Naive thymus-derived CD8-positive, alpha-beta T cell (primary cell): ENCODE results near the gene ALOX5AP. TPM values are rescaled to one million over a fixed set of nuclear protein-coding genes. Genes with fewer than 3 reads are reported as not detected.
A peak's percentile ranks its signal among the peaks of the same experiment; 100 is the strongest.

Source experiments
- ATAC-seq, 2 donors: fragments of 150-1000 bp; cut with Tn5 transposase in 1 of 2; sonication (Bioruptor Pico), chemical (Tn5 transposase) in 1 of 2; 1 replicate in 1 of 2; 2 replicates in 1 of 2; pipeline ENCODE4 v1.10.0; 2021; ENCODE audit warnings: mild to moderate bottlenecking in 2 of 2, moderate library complexity in 2 of 2
- POLR2A ChIA-PET: fragments of 350-600 bp; sonication (Branson Sonifier 250); formaldehyde crosslinking; loops from one replicate; lab custom pipeline; 2021; ENCODE audit warnings: antibody characterized with exemption; lab: Charles Lee
- DNase-seq, 10 donors: peaks; one replicate each; pipeline versions ENCODE4 v3.0.0 to v3.0.0-alpha.2; 2020 to 2022
- H3K27ac Mint-ChIP-seq, 10 donors: one replicate each; pipeline ENCODE4 v1.8.0; 2020 to 2022; ENCODE audit warnings: mild to moderate bottlenecking in 10 of 10, mixed read lengths in 10 of 10, moderate library complexity in 4 of 10, inconsistent platforms in 1 of 10
- H3K27me3 Mint-ChIP-seq, 5 donors: one replicate each; pipeline ENCODE4 v1.8.0; 2021 to 2022; ENCODE audit warnings: mixed read lengths in 5 of 5
- H3K36me3 Mint-ChIP-seq, 3 donors: one replicate each; pipeline ENCODE4 v1.8.0; 2020 to 2022; ENCODE audit warnings: mixed read lengths in 3 of 3, mild to moderate bottlenecking in 2 of 3, inconsistent platforms in 1 of 3
- H3K4me1 Mint-ChIP-seq, 4 donors: one replicate each; pipeline ENCODE4 v1.8.0; 2021 to 2022; ENCODE audit warnings: mixed read lengths in 4 of 4
- H3K4me3 Mint-ChIP-seq, 10 donors: one replicate each; pipeline ENCODE4 v1.8.0; 2020 to 2022; ENCODE audit warnings: mild to moderate bottlenecking in 10 of 10, mixed read lengths in 10 of 10, moderate library complexity in 6 of 10, inconsistent platforms in 1 of 10
- H3K9me3 Mint-ChIP-seq, 9 donors: one replicate each; pipeline ENCODE4 v1.8.0; 2020 to 2022; ENCODE audit warnings: mixed read lengths in 9 of 9, mild to moderate bottlenecking in 3 of 9, inconsistent platforms in 1 of 9, moderate library complexity in 1 of 9
- polyA plus RNA-seq, 3 donors: library from polyadenylated mRNA; unstranded; fragments of 300-500 nt; fragmentation: Illumina TruSeq; gene quantifications; one replicate each; pipeline ENCODE4 v1.2.3, GENCODE V29; 2021
- total RNA-seq, 8 experiments: library from RNA in 2 of 8; stranded (reverse) in 2 of 8; gene quantifications; one replicate each; pipeline ENCODE4 v1.2.3 and lab custom pipeline; 2021 to 2026

ALOX5AP gene
- total and polyA plus RNA-seq, 5 experiments from 2014 or later = 13.6 to 235 (median 137) TPM

DNA sequence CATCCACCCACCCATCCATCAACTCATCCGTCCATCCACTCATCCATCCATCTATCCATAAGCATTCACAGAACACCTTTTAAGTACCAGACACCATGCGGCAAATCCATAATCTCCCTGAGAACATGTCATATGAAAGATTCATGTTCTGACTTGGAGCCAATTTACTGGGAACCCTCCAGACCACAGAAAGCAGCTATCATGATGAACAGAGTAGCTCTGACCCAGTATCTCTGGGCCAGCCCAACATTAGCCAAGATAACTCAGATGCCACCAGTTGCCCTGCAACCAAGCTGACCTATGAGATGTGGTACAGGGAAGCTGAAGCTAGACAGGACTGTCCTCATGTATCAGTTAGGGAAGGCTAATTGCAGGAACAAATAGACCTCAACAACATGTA lies 51.3 kb downstream of the ALOX5AP start:
- no peak overlapping the region for H3K27ac Mint-ChIP-seq
- H3K9me3 Mint-ChIP-seq = peaks cover 0 to 13% (median 0%) of the 10 kb centered on the region in 9 donors
- POLR2A ChIA-PET = no interaction called here
- no peaks in the 10 kb centered on the region for H3K4me1 Mint-ChIP-seq
- H3K4me3 Mint-ChIP-seq = no peak overlapping the region
- peaks cover 0 to 5% (median 0%) of the 10 kb centered on the region in 3 donors for H3K36me3 Mint-ChIP-seq
- peaks cover 0 to 6% (median 0%) of the 10 kb centered on the region in 5 donors for H3K27me3 Mint-ChIP-seq
- DNase-seq (no peak), ATAC-seq (no peak)

DNA sequence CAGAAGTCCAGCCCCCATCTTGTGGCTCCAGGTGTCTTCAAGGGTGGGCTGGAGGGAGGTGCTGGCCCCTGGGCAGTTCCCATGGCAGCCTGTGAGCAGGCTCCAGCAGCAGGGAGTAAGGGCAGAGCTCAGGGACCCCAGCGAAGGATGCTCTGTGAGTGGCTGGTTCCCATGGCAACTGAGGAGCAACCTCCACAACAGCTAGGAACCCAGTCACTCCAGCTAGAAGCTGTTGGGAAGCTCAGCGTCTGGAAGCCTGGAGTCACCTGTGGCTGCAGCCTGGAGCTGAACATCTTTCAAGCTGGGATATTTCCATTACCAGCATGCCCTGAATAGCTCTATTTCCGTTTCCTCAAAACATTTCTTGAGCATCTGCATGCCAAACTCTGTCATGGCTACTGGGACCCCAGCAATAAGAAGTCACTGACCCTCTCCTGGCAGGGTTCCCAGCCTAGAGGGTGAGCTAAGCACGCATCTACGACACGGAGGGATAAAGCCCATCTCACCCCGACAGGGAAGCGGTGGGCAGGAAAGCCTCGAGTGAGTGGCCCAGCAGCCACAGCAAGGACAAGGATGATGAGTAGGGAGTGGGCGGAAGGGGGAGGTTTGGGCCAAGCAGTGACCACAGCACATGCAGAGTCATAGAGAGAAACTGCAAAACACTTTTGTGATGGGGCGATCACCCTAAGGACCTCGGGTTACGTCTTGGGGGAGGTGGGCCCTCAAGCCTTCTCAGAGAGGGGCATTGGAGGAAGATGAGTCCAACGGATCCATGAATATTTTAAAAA lies 52.6 kb downstream of the ALOX5AP start:
- no peak overlapping the region for H3K27ac Mint-ChIP-seq
- DNase-seq = no peak
- H3K27me3 Mint-ChIP-seq = peaks cover 0 to 6% (median 0%) of the 10 kb centered on the region in 5 donors
- H3K9me3 Mint-ChIP-seq = peaks cover 0 to 6% (median 0%) of the 10 kb centered on the region in 9 donors
- H3K36me3 Mint-ChIP-seq = peaks cover 0 to 5% (median 0%) of the 10 kb centered on the region in 3 donors
- ATAC-seq = no peak
- no peak overlapping the region for H3K4me3 Mint-ChIP-seq
- POLR2A ChIA-PET = no interaction called here
- no peaks in the 10 kb centered on the region for H3K4me1 Mint-ChIP-seq

- no peak for DNase-seq
- Mint-ChIP-seq H3K9me3 (no peaks in the 10 kb centered on the region), H3K4me1 (no peaks in the 10 kb centered on the region), H3K36me3 (no peaks in the 10 kb centered on the region), H3K27me3 (peaks cover 0 to 3% (median 0%) of the 10 kb centered on the region in 5 donors), H3K4me3 (no peak overlapping the region), H3K27ac (no peak overlapping the region)
- POLR2A ChIA-PET = interaction anchor here (0.7 kb wide), 1 partner anchor 31 kb away, joined by 3 read pairs; no protein-coding TSS in a partner anchor
- no peak for ATAC-seq
These were observed 54.0 kb downstream of the ALOX5AP start for GRCh38 chr13:30789166-30789862.

GRCh38 chr13:30790592-30790991 lies 55.2 kb downstream of the ALOX5AP start:
- H3K36me3 Mint-ChIP-seq = no peaks in the 10 kb centered on the region
- no peaks in the 10 kb centered on the region for H3K9me3 Mint-ChIP-seq
- no peak overlapping the region for H3K4me3 Mint-ChIP-seq
- peaks cover 0 to 3% (median 0%) of the 10 kb centered on the region in 5 donors for H3K27me3 Mint-ChIP-seq
- ATAC-seq = no peak
- POLR2A ChIA-PET = no interaction called here
- no peak overlapping the region for H3K27ac Mint-ChIP-seq
- peaks cover 0 to 6% (median under 1%) of the 10 kb centered on the region in 4 donors for H3K4me1 Mint-ChIP-seq
- DNase-seq = no peak

GRCh38 chr13:30791354-30792001 lies 56.1 kb downstream of the ALOX5AP start:
- no peak overlapping the region for H3K27ac Mint-ChIP-seq
- POLR2A ChIA-PET = no interaction called here
- no peak for ATAC-seq
- DNase-seq = no peak
- H3K4me3 Mint-ChIP-seq = no peak overlapping the region
- peaks cover 4 to 15% (median 7%) of the 10 kb centered on the region in 4 donors for H3K4me1 Mint-ChIP-seq
- H3K36me3 Mint-ChIP-seq = no peaks in the 10 kb centered on the region
- no peaks in the 10 kb centered on the region for H3K9me3 Mint-ChIP-seq
- peaks cover 0 to 3% (median 0%) of the 10 kb centered on the region in 5 donors for H3K27me3 Mint-ChIP-seq

DNA sequence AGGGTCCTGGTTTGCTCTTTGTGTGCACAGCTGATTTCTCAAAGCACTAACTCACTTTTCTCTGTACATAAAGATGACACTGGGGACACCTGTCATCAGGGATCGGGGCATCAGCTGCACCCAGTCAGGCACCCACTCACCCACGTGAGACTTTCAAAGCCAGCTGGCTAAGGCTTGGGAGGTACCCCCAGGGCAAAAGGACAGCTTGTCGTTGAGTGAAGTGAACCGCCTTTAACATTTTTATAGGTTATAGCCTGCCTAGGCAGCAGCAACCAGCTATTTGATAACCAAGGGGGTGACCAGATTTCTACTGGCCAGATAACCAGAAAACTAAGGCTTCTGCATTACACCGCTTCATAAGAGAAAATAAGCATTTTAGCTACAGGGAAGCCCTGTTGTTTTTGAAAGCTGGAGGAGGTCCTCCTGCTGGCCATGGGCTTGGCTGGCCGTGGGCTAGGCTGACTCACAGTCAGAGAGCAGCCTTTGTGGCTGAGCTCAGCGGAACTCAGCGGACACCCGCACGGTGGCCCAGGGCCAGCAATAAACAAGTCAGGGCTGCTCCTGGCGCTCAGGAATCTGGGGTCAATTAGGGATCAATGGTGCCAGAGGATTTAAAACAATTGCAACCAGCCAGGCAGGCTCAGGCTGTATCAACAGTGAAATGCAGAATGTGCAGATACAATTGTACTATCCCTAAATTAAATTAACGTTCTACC lies 57.1 kb downstream of the ALOX5AP start:
- POLR2A ChIA-PET = no interaction called here
- H3K4me3 Mint-ChIP-seq = no peak overlapping the region
- DNase-seq (no peak), ATAC-seq (no peak)
- peaks cover 4 to 22% (median 8%) of the 10 kb centered on the region in 4 donors for H3K4me1 Mint-ChIP-seq
- no peaks in the 10 kb centered on the region for H3K9me3 Mint-ChIP-seq
- no peak overlapping the region for H3K27ac Mint-ChIP-seq
- no peaks in the 10 kb centered on the region for H3K27me3 Mint-ChIP-seq
- no peaks in the 10 kb centered on the region for H3K36me3 Mint-ChIP-seq

DNA sequence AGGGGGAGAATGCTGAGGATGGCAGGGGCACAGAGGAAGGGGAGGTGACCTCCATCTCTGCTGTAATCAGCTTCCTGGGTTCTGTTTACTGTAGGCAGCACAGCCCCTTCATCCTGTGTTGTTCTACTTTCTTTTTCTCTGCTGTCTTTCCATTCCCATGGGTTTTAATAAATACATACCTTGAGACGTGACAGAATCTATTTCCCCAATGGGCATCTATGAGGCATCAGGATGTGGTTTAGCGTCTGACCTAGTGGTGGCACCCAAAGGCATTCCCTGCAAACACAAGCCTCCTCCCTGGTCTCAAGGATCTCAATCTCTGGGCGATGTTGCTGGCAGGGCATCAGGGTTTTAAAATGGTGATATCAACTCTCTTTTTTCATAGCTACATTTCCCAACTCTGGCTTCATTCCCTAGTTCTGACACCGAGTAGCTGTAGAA lies 60.8 kb downstream of the ALOX5AP start:
- Mint-ChIP-seq H3K4me3 (peak overlapping the region in 3 of 10 donors; percentile 5 to 33 (median 15)), H3K4me1 (peaks cover 4 to 22% (median 8%) of the 10 kb centered on the region in 4 donors), H3K27ac (peak overlapping the region in 4 of 10 donors; percentile 12 to 80 (median 62)), H3K9me3 (no peaks in the 10 kb centered on the region), H3K27me3 (no peaks in the 10 kb centered on the region), H3K36me3 (no peaks in the 10 kb centered on the region)
- DNase-seq = no peak
- POLR2A ChIA-PET = no interaction called here
- peak in 1 of 2 donors; percentile 30 for ATAC-seq

DNA sequence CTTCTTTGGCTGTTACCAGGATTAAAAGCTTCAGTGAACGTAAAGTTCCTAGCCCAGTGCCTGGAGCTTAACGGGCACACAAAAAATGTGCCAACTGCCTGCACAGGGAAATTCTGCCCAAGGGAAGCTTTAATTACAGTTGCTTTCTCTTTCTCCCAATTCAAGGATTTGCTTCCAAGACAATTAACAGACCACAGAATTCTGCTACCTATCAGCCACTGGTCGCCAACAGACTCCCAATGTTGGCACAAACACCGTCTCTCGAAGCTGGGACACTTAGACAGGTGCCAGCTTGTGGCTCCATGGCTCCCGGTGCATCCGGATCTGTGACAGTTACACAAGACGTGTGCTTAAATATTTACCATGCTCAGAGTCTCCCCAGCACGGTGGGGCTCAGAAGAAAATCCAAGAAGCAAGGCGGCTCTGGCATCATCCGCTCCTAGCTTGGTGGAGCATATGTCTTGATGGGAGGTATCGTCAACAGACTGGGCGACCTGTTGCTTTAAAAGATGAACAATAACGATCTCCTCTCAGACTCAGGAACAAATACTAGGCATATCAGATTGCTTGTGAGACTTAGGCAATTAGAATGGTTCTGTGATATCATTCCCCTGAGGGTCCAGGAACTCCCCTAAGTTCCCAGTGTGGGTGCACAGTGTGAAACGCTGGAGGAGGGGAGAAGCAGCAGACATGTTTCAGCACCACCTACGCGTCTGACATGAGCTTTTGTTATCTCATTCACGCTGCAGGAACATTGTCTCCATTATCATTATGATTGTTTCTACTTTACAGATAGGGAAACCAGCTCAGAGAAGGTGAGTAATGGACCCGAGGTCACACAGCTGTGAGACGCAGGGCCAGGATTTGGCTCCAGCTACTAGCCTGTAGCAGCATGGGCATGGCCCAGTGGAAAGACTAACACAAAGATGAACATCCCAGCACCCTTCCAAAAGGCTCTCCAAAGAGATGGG lies 61.6 kb downstream of the ALOX5AP start:
- peak overlapping the region in 4 of 10 donors; percentile 8 to 80 (median 58) for H3K27ac Mint-ChIP-seq
- no peaks in the 10 kb centered on the region for H3K9me3 Mint-ChIP-seq
- POLR2A ChIA-PET = no interaction called here
- peak overlapping the region in 2 of 10 donors; percentile 5 to 28 for H3K4me3 Mint-ChIP-seq
- H3K36me3 Mint-ChIP-seq = no peaks in the 10 kb centered on the region
- ATAC-seq = no peak
- H3K4me1 Mint-ChIP-seq = peaks cover 4 to 22% (median 8%) of the 10 kb centered on the region in 4 donors
- no peak for DNase-seq
- no peaks in the 10 kb centered on the region for H3K27me3 Mint-ChIP-seq

DNA sequence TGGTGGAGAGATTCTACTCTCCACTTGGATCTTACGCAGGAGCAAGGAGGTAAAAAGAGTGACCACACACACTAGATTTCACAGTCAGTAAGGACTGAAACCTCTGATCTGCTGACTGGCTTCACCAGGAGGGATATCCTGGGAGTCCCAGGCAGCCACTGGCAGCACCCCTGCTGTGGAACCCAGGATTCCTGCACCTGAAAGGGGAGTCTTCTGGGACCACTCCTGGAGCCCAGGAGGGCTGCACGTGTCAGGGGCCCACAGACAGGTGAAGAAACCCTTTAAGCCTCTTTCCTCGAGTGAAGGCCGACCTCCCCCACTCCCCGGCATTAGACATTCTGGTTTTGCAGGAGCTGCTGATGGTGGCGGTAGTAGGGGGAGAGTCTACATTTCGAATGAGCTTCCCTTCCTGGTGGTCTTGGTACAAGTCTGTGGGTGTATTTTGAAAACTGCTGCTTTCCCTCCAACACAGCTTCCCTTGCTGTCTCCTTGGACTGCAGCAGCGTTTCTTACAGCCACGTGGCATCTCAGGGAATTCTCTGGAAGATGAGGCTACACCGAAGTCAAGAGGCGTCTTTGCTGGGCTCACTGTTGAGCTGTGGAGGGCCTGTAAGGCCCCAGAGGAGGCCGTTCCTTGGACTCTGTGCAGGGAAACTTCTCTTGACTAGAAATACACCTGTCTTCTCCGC lies 62.6 kb downstream of the ALOX5AP start:
- Mint-ChIP-seq H3K27me3 (no peaks in the 10 kb centered on the region), H3K4me3 (no peak overlapping the region)
- POLR2A ChIA-PET = no interaction called here

GRCh38 chr13:30798776-30799355 lies 63.5 kb downstream of the ALOX5AP start:
- peak overlapping the region in 1 of 10 donors; percentile 11 for H3K27ac Mint-ChIP-seq
- peaks cover 0 to 4% (median 0%) of the 10 kb centered on the region in 5 donors for H3K27me3 Mint-ChIP-seq
- H3K4me1 Mint-ChIP-seq = peaks cover 12 to 32% (median 19%) of the 10 kb centered on the region in 4 donors
- DNase-seq (no peak), ATAC-seq (no peak)
- H3K4me3 Mint-ChIP-seq = no peak overlapping the region
- no peaks in the 10 kb centered on the region for H3K36me3 Mint-ChIP-seq
- POLR2A ChIA-PET = no interaction called here
- H3K9me3 Mint-ChIP-seq = no peaks in the 10 kb centered on the region

More for the DNA sequence above, 62.6 kb downstream of the ALOX5AP start:
- no peaks in the 10 kb centered on the region for H3K36me3 Mint-ChIP-seq
- H3K4me1 Mint-ChIP-seq = peaks cover 8 to 28% (median 13%) of the 10 kb centered on the region in 4 donors
- DNase-seq (no peak), ATAC-seq (no peak)
- no peak overlapping the region for H3K27ac Mint-ChIP-seq
- H3K9me3 Mint-ChIP-seq = no peaks in the 10 kb centered on the region
